Fibroblast of pulmonary artery (primary cell): Measurements from ENCODE around the gene SORBS1.

Source experiments
- DNase-seq: peaks from one replicate; pipeline ENCODE4 v3.0.0-alpha.2; 2010; ENCODE audit warnings: low read depth
- H3K4me3 ChIP-seq: replicated peaks from 2 replicates; pipeline ENCODE4 v1.5.1; 2011; ENCODE audit warnings: low read depth, mild to moderate bottlenecking, control low read depth, low read length, moderate library complexity
- TF ChIP-seq, protein P1 (sequence below): IDR thresholded peaks from 2 replicates; pipeline ENCODE4 v1.5.1; 2011; ENCODE audit warnings: mild to moderate bottlenecking, control low read depth, low read length, inconsistent platforms; ENCODE audit errors: missing control alignments

Gene SORBS1

GRCh38 chr10:95286707-95287106 lies 274.5 kb downstream of the SORBS1 start:
- H3K4me3 ChIP-seq, result no peak overlapping the region
- TF ChIP-seq, protein P1, sequence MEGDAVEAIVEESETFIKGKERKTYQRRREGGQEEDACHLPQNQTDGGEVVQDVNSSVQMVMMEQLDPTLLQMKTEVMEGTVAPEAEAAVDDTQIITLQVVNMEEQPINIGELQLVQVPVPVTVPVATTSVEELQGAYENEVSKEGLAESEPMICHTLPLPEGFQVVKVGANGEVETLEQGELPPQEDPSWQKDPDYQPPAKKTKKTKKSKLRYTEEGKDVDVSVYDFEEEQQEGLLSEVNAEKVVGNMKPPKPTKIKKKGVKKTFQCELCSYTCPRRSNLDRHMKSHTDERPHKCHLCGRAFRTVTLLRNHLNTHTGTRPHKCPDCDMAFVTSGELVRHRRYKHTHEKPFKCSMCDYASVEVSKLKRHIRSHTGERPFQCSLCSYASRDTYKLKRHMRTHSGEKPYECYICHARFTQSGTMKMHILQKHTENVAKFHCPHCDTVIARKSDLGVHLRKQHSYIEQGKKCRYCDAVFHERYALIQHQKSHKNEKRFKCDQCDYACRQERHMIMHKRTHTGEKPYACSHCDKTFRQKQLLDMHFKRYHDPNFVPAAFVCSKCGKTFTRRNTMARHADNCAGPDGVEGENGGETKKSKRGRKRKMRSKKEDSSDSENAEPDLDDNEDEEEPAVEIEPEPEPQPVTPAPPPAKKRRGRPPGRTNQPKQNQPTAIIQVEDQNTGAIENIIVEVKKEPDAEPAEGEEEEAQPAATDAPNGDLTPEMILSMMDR, result no peak
- no peak for DNase-seq

DNA sequence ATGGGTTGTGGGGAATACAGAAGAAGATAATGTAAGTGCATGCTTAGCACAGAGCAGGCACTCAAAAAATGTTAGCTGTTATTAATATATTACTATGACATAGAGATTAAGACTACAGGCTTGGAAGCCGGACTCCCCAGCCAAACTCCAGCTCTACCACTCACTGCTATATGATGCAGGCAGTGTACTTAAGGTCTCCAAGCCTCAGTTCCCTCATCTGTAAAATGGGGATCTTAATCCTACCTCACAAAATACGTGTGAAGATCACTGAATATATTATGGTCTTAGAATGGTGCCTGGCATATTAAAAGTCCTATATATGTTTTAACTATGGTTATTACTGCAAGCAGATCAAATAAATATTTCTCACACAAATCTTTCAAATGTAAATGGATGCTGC lies 275.6 kb downstream of the SORBS1 start:
- no peak overlapping the region for H3K4me3 ChIP-seq
- no peak for DNase-seq
- TF ChIP-seq, protein P1, result no peak

- no peak overlapping the region for H3K4me3 ChIP-seq
- no peak for DNase-seq
- TF ChIP-seq, protein P1, result no peak
Measured at GRCh38 chr10:95284807-95285206, 276.4 kb downstream of the SORBS1 start.

DNA sequence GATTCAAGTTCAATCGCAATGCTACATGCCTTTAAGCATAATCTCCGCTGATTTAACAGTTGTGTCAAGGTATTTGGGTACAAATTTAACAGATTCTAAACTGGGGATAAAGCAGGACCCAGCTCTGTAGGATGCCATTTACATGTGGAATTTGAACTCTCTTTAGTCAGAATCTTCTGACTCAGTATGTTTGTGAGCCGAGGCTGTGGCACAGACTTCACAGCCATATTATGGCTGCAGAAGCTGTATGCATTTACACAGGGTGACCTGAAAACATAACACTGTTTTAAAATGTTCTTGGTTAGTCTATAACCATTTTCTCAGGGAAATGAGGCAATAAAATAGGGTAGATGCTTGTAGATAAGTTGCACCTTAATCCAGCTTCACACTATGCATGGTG lies 279.1 kb downstream of the SORBS1 start:
- no peak for DNase-seq

GRCh38 chr10:95281206-95281605 lies 280.0 kb downstream of the SORBS1 start:
- TF ChIP-seq, protein P1, result no peak
- no peak for DNase-seq
- no peak overlapping the region for H3K4me3 ChIP-seq

More for the DNA sequence above, 279.1 kb downstream of the SORBS1 start:
- no peak overlapping the region for H3K4me3 ChIP-seq
- TF ChIP-seq, protein P1, result no peak

DNA sequence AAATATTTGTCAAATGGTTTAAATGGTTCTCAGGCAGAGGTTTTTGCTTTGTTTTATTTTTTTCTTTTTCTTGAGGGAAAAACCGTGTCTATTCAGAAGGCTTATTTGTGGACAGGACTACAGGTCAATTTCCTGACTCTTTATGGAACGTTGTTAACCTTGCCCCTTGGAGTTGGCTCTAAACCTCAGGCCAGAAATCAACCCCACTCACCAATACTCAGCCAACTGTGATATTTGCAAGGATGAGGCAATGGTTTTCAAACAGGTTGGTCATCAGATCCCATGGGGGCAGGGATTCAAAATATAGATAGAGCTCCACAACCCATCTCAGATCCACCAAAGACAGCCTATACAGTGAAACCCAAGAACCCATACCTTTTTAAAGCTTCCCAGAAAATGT lies 280.5 kb downstream of the SORBS1 start:
- no peak overlapping the region for H3K4me3 ChIP-seq
- DNase-seq, result no peak
- TF ChIP-seq, protein P1, result no peak

GRCh38 chr10:95279042-95279820 lies 281.9 kb downstream of the SORBS1 start:
- peak; percentile 67 for DNase-seq
- TF ChIP-seq, protein P1, result no peak
- H3K4me3 ChIP-seq, result no peak overlapping the region
